OCI-LY3 (cell line): ENCODE measurements around the gene DAB2.

Experiments used
- H2AFZ ChIP-seq: fragments of 200-600, 300-600 bp; shearing (Covaris generic); 2 replicates; pipeline ENCODE4 v1.6.0; 2014; ENCODE audit warnings: antibody characterized with exemption, low read depth, low read length
- H3K27ac ChIP-seq: fragments of 200-600, 300-600 bp; sonication (generic); 2 replicates; pipeline ENCODE4 v1.5.1; 2014; ENCODE audit warnings: mild to moderate bottlenecking, low read length, moderate library complexity, mixed read lengths
- H3K27me3 ChIP-seq: fragments of 200-600, 300-600 bp; sonication (generic); 2 replicates; pipeline ENCODE4 v1.6.1; 2014; ENCODE audit warnings: low read depth, low read length, mixed read lengths
- H3K36me3 ChIP-seq: fragments of 200-600, 300-600 bp; sonication (generic); replicated peaks from 2 replicates; pipeline ENCODE3; 2014; ENCODE audit warnings: low read depth, low read length, mixed read lengths
- H3K4me1 ChIP-seq: fragments of 300-600, 200-600 bp; sonication (generic); 2 replicates; pipeline ENCODE4 v1.6.1; 2014; ENCODE audit warnings: low read length, mixed read lengths
- H3K4me2 ChIP-seq: fragments of 200-600, 300-600 bp; sonication (generic); 2 replicates; pipeline ENCODE4 v1.6.1; 2014; ENCODE audit warnings: low read length, mixed read lengths
- H3K4me3 ChIP-seq: fragments of 300-600, 200-600 bp; sonication (generic); 2 replicates; pipeline ENCODE4 v1.5.1; 2014; ENCODE audit warnings: antibody characterized with exemption, mild to moderate bottlenecking, low read length, moderate library complexity
- H3K79me2 ChIP-seq: fragments of 300-600, 200-600 bp; shearing (Covaris generic); 2 replicates; pipeline ENCODE4 v1.6.1; 2014; ENCODE audit warnings: mild to moderate bottlenecking, low read length, mixed read lengths
- H3K9ac ChIP-seq: fragments of 300-600, 200-600 bp; shearing (Covaris generic); 2 replicates; pipeline ENCODE4 v1.6.0; 2014; ENCODE audit warnings: mild to moderate bottlenecking, low read length, moderate library complexity
- H3K9me3 ChIP-seq: fragments of 200-600, 300-600 bp; shearing (Covaris generic); 2 replicates; pipeline ENCODE4 v1.6.1; 2014; ENCODE audit warnings: low read length, mixed read lengths; ENCODE audit not compliant: insufficient read depth
- H4K20me1 ChIP-seq: fragments of 200-600, 300-600 bp; sonication (generic); 2 replicates; pipeline ENCODE4 v1.6.1; 2016; ENCODE audit warnings: low read length, mixed read lengths; ENCODE audit not compliant: insufficient read depth
- EZH2phosphoT487 ChIP-seq: fragments of 200-600 bp; shearing (Covaris generic); IDR thresholded peaks from 2 replicates; pipeline ENCODE4 v1.6.1; 2018; ENCODE audit warnings: antibody characterized with exemption, mixed run types, low read depth
- TF ChIP-seq, protein P1 (sequence below): fragments of 200-600, 300-600 bp; sonication (generic); IDR thresholded peaks from 2 replicates; pipeline ENCODE4 v1.5.1; 2014; ENCODE audit warnings: antibody characterized with exemption, low read length, low read depth

Gene DAB2

DNA sequence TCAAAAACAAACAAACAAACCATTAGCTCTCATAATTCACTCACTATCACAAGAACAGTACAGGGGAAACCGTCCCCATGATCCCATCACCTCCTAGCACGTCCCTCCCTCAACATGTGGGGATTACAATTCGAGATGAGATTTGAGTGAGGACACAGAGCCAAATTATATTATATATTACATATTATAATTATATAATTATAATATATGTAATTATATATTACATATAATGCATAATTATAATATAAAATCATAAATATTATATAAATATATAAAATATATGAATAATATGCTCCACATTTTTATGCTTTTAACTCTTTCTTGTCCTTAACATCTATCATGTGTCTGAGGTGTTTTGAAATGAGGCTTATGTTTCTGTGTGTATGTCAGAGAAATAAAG lies 57.1 kb downstream of the DAB2 start:
- no peak for TF ChIP-seq EZH2phosphoT487
- TF ChIP-seq, protein P1, sequence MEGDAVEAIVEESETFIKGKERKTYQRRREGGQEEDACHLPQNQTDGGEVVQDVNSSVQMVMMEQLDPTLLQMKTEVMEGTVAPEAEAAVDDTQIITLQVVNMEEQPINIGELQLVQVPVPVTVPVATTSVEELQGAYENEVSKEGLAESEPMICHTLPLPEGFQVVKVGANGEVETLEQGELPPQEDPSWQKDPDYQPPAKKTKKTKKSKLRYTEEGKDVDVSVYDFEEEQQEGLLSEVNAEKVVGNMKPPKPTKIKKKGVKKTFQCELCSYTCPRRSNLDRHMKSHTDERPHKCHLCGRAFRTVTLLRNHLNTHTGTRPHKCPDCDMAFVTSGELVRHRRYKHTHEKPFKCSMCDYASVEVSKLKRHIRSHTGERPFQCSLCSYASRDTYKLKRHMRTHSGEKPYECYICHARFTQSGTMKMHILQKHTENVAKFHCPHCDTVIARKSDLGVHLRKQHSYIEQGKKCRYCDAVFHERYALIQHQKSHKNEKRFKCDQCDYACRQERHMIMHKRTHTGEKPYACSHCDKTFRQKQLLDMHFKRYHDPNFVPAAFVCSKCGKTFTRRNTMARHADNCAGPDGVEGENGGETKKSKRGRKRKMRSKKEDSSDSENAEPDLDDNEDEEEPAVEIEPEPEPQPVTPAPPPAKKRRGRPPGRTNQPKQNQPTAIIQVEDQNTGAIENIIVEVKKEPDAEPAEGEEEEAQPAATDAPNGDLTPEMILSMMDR, result no peak
- no peaks in the 10 kb centered on the region for H3K4me1 ChIP-seq
- no peaks in the 10 kb centered on the region for H3K9me3 ChIP-seq
- no peaks in the 10 kb centered on the region for H3K36me3 ChIP-seq
- no peak overlapping the region for H2AFZ ChIP-seq
- H3K79me2 ChIP-seq, result no peaks in the 10 kb centered on the region
- no peak overlapping the region for H3K27ac ChIP-seq
- H3K27me3 ChIP-seq, result no peaks in the 10 kb centered on the region
- H3K4me2 ChIP-seq, result no peak overlapping the region
- no peaks in the 10 kb centered on the region for H4K20me1 ChIP-seq
- H3K9ac ChIP-seq, result no peak overlapping the region
- no peak overlapping the region for H3K4me3 ChIP-seq

DNA sequence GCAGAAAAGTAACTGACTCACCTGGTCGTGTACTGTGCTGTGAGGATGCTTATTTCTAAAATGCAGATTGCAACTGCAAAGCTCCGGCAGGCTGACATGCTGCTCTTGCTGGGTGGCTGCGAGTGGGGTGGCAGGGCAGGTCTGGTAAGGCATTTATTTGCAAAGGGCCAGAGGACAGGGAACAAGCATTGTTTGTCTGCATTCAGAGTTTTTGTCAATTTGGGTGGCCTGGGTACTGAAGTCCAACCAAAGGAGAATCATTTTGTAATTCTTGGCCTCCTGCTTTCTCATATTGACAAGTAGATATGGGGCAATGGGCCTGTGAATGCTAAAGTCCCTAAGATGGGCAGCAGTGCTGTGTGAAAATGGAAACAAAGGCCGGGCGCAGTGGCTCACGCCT lies 60.4 kb downstream of the DAB2 start, which contains the start of gene C9:
TSS of gene C9 (minus strand) at position 129 of the 400 bp plus-strand sequence. CDS start at position 98, 31 bp downstream.
- Histone ChIP-seq H3K36me3 (no peaks in the 10 kb centered on the region), H3K27ac (no peak within 1 kb of the TSS), H3K27me3 (no peaks in the 10 kb centered on the region), H4K20me1 (no peaks in the 10 kb centered on the region), H3K79me2 (no peaks in the 10 kb centered on the region), H3K9ac (no peak within 1 kb of the TSS), H2AFZ (no peak within 1 kb of the TSS), H3K4me1 (peaks cover 5% of the 10 kb centered on the region), H3K4me3 (no peak within 1 kb of the TSS), H3K4me2 (no peak within 1 kb of the TSS), H3K9me3 (no peaks in the 10 kb centered on the region)
- TF ChIP-seq, protein P1, result no peak
- TF ChIP-seq EZH2phosphoT487, result no peak

GRCh38 chr5:39363217-39363616 lies 61.6 kb downstream of the DAB2 start:
- Histone ChIP-seq H3K9ac (no peak overlapping the region), H3K79me2 (no peaks in the 10 kb centered on the region), H3K4me3 (no peak overlapping the region), H3K36me3 (no peaks in the 10 kb centered on the region), H3K27ac (no peak overlapping the region), H3K9me3 (no peaks in the 10 kb centered on the region), H4K20me1 (no peaks in the 10 kb centered on the region), H3K4me1 (peaks cover 5% of the 10 kb centered on the region), H2AFZ (no peak overlapping the region), H3K4me2 (no peak overlapping the region), H3K27me3 (no peaks in the 10 kb centered on the region)
- no peak for TF ChIP-seq EZH2phosphoT487
- TF ChIP-seq, protein P1, result no peak

- Histone ChIP-seq H3K4me2 (no peak overlapping the region), H3K27me3 (no peaks in the 10 kb centered on the region), H3K9ac (no peak overlapping the region), H3K9me3 (no peaks in the 10 kb centered on the region), H3K36me3 (no peaks in the 10 kb centered on the region), H2AFZ (no peak overlapping the region), H4K20me1 (no peaks in the 10 kb centered on the region), H3K79me2 (no peaks in the 10 kb centered on the region), H3K4me1 (peaks cover 5% of the 10 kb centered on the region), H3K4me3 (no peak overlapping the region), H3K27ac (no peak overlapping the region)
- TF ChIP-seq, protein P1, result no peak
- TF ChIP-seq EZH2phosphoT487, result no peak
Observed at GRCh38 chr5:39362646-39363045, 62.1 kb downstream of the DAB2 start.
